ENCODE data around the gene CXCL13.

- TF ChIP-seq CTCF (IDR thresholded peaks at IDR 0.05; ENCODE audit: control extremely low read depth in 1 of 3, insufficient read depth in 1 of 3, low read depth in 1 of 3, low read length in 3 of 3) (no peak), TAF1 (IDR thresholded peaks at IDR 0.05; ENCODE audit: low read depth, low read length) (no peak)
These were observed 26.1 kb upstream of the CXCL13 start for GRCh38 chr4:77579406-77580076.

Measured in H1 (cell line).